Testis (tissue), 3 donors: ENCODE results near the gene DEPDC5. TPM values are rescaled to one million over a fixed set of nuclear protein-coding genes. Genes with fewer than 3 reads are reported as not detected.
"Not testable (repeated sequence)": the region's sequence is repeated elsewhere in the genome, so short reads cannot be mapped to it uniquely, and the experiment has no call there.

ENCODE experiments used
- DNase-seq: peaks from one replicate; pipeline ENCODE4 v3.0.0-alpha.2; 2019
- H3K27ac ChIP-seq, 2 donors: fragments of 200-600 bp; sonication (generic); one replicate each; pipeline ENCODE4 v1.5.1; 2019
- H3K27me3 ChIP-seq: fragments of 200-600 bp; sonication (generic); one replicate; pipeline ENCODE4 v1.5.1; 2019
- H3K36me3 ChIP-seq: fragments of 200-600 bp; sonication (generic); one replicate; pipeline ENCODE4 v1.5.1; 2017; ENCODE audit warnings: low read depth; ENCODE audit errors: missing control alignments
- H3K4me1 ChIP-seq: fragments of 200-600 bp; sonication (generic); one replicate; pipeline ENCODE4 v1.5.1; 2019
- H3K4me3 ChIP-seq, 2 donors: fragments of 200-600 bp; sonication (generic); one replicate each; pipeline ENCODE4 v1.5.1; 2017 to 2019
- H3K9me3 ChIP-seq: fragments of 200-600 bp; sonication (generic); one replicate; pipeline ENCODE4 v1.5.1; 2017
- CTCF ChIP-seq, 3 experiments: fragments of 450-650 bp in 2 of 3; fragments of 200-600 bp in 1 of 3; sonication (generic) in 1 of 3; IDR thresholded peaks; one replicate each; pipeline ENCODE4 v1.5.1; 2016 to 2019; ENCODE audit warnings: antibody characterized with exemption in 3 of 3, mild to moderate bottlenecking in 2 of 3, moderate library complexity in 1 of 3
- POLR2A ChIP-seq: fragments of 450-650 bp; IDR thresholded peaks from one replicate; pipeline ENCODE4 v1.6.1; 2017; ENCODE audit warnings: antibody characterized with exemption, mild to moderate bottlenecking, moderate library complexity
- WGBS, 2 donors: methylation state at CpG; one replicate each; pipeline ENCODE4 v1.1.5; 2018; 5-methylcytosine and 5-hydroxymethylcytosine counted together
- intact Hi-C: fragments of 100-400 bp; cut with DNase I; formaldehyde crosslinking; loops from one replicate; pipeline ENCODE4 v1.15.1; 2023; ENCODE audit warnings: low total_unique reads
- polyA plus RNA-seq: library from polyadenylated mRNA; stranded (reverse); fragments of 350-450 nt; fragmentation: Illumina TruSeq; extraction: RNeasy Lipid Tissue Mini Kit (QIAGEN cat#74804); gene quantifications from one replicate; pipeline ENCODE4 v1.2.3, GENCODE V29; 2014; ENCODE audit warnings: low read depth, low replicate concordance; ENCODE audit not compliant: insufficient read depth
- total RNA-seq, 2 donors: library from RNA; depleted of rRNA; stranded (reverse); fragments of >200 nt; gene quantifications; one replicate each; pipeline ENCODE4 v1.2.3, GENCODE V29; 2016

DEPDC5 gene
- total and polyA plus RNA-seq, 3 donors from 2014 or later = 22.1 to 70.6 (median 57.8) TPM

GRCh38 chr22:31739795-31740201, 14.0 kb upstream of the DEPDC5 start:
- intact Hi-C loops = no loop called here
- WGBS, 2 donors = 38 to 53% methylated on average over 2 of the region's 2 CpGs
- TF ChIP-seq POLR2A = no peak
- TF ChIP-seq CTCF (IDR thresholded peaks at IDR 0.05) = no peak
- DNase-seq = no peak
- Histone ChIP-seq H3K9me3 (no peaks in the 10 kb centered on the region), H3K4me3 (no peak overlapping the region), H3K27me3 (no peaks in the 10 kb centered on the region), H3K4me1 (peaks cover 15% of the 10 kb centered on the region), H3K27ac (no peak overlapping the region), H3K36me3 (no peaks in the 10 kb centered on the region)

GRCh38 chr22:31740314-31740713, 13.5 kb upstream of the DEPDC5 start:
- WGBS, 2 donors = 78 to 83% methylated on average over 7 of the region's 7 CpGs
- H3K9me3 ChIP-seq, intact Hi-C loops, DNase-seq, H3K4me3 ChIP-seq, H3K27me3 ChIP-seq, H3K36me3 ChIP-seq, H3K27ac ChIP-seq: not testable (repeated sequence)
- peaks cover 15% of the 10 kb centered on the region for H3K4me1 ChIP-seq

DNA sequence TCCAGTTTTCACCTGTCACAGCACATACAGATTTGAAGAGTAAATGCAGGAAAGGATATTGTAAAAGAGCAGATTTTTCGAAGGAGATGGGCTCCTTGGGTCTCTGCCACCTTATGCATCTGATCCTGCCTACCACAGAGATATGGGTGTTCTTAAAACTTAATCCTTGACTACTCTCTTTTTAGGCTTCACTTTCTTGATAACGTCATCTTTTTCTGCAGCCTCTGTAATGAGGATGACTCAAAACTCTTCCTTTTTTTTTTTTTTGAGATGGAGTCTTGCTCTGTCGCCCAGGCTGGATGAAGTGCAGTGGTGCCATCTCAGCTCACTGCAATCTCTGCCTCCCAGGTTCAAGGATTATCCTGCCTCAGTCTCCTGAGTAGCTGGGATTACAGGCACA, 11.7 kb upstream of the DEPDC5 start:
- Histone ChIP-seq H3K27ac (no peak overlapping the region), H3K27me3 (no peaks in the 10 kb centered on the region), H3K9me3 (no peaks in the 10 kb centered on the region), H3K36me3 (no peaks in the 10 kb centered on the region), H3K4me3 (no peak overlapping the region), H3K4me1 (peaks cover 15% of the 10 kb centered on the region)
- no peak for DNase-seq
- TF ChIP-seq CTCF (IDR thresholded peaks at IDR 0.05) (no peak), POLR2A (no peak)
- intact Hi-C loops = no loop called here
- WGBS, 2 donors = 71 to 78% methylated on average over 3 of the region's 3 CpGs

GRCh38 chr22:31742682-31743081, 11.1 kb upstream of the DEPDC5 start:
- Histone ChIP-seq H3K36me3 (no peaks in the 10 kb centered on the region), H3K27ac (no peak overlapping the region), H3K4me3 (no peak overlapping the region), H3K27me3 (no peaks in the 10 kb centered on the region), H3K9me3 (no peaks in the 10 kb centered on the region), H3K4me1 (peaks cover 15% of the 10 kb centered on the region)
- 94 to 98% methylated on average over 2 of the region's 2 CpGs for WGBS, 2 donors
- DNase-seq = no peak
- intact Hi-C loops = no loop called here
- TF ChIP-seq CTCF (IDR thresholded peaks at IDR 0.05) (no peak), POLR2A (no peak)

- Histone ChIP-seq H3K36me3 (no peaks in the 10 kb centered on the region), H3K9me3 (no peaks in the 10 kb centered on the region), H3K4me1 (peaks cover 25% of the 10 kb centered on the region), H3K27me3 (no peaks in the 10 kb centered on the region), H3K4me3 (no peak overlapping the region), H3K27ac (no peak overlapping the region)
- TF ChIP-seq POLR2A (no peak), CTCF (IDR thresholded peaks at IDR 0.05) (no peak)
- intact Hi-C loops = no loop called here
- no peak for DNase-seq
- 76 to 89% methylated on average over 7 of the region's 7 CpGs for WGBS, 2 donors
Measured at GRCh38 chr22:31743871-31744270, 9.9 kb upstream of the DEPDC5 start.
